Muscle layer of duodenum (tissue), 2 donors: ENCODE data around the gene OR10H2.
"Not testable (repeated sequence)": the region's sequence is repeated elsewhere in the genome, so short reads cannot be mapped to it uniquely, and the experiment has no call there.

Experiments used
- H3K27ac ChIP-seq: one replicate; pipeline ENCODE4 v1.7.0; 2013; ENCODE audit warnings: mild to moderate bottlenecking, low read length
- H3K27me3 ChIP-seq: one replicate; pipeline ENCODE4 v1.7.0; 2013; ENCODE audit warnings: low read depth, mild to moderate bottlenecking, control low read depth, low read length
- H3K36me3 ChIP-seq, 2 donors: one replicate each; pipeline ENCODE4 v1.7.0; 2013; ENCODE audit warnings: low read length in 2 of 2, control low read depth in 1 of 2, mild to moderate bottlenecking in 1 of 2; ENCODE audit not compliant: insufficient read depth in 2 of 2, control insufficient read depth in 1 of 2
- H3K4me1 ChIP-seq, 2 donors: one replicate each; pipeline ENCODE4 v1.7.0; 2013; ENCODE audit warnings: low read length in 2 of 2, mild to moderate bottlenecking in 2 of 2, control low read depth in 1 of 2, moderate library complexity in 1 of 2; ENCODE audit not compliant: insufficient read depth in 2 of 2, control insufficient read depth in 1 of 2
- H3K4me3 ChIP-seq, 2 donors: one replicate each; pipeline ENCODE4 v1.7.0; 2013; ENCODE audit warnings: low read length in 2 of 2, low read depth in 1 of 2, mild to moderate bottlenecking in 1 of 2
- H3K9me3 ChIP-seq, 2 donors: one replicate each; pipeline ENCODE4 v1.7.0; 2013; ENCODE audit warnings: low read length in 2 of 2, control low read depth in 1 of 2, mild to moderate bottlenecking in 1 of 2; ENCODE audit not compliant: control insufficient read depth in 1 of 2
- donor health status: healthy.

The OR10H2 gene

DNA sequence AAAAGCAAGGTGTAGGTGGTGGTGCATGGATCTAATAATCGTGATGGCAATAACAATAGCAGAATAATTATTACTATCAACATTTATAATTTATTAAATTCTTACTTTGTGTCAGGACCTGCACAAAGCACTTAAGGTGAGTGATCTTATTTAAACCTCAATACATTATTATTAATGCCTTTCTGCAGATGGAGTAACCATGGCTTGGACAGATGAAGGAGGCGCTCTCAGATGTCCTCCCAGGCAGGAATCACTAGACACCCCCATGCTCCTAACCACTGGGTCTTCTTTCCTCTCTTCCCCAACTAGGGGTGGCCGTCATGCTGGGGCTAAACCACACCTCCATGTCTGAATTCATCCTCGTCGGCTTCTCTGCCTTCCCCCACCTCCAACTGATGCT lies at the start of gene OR10H2:
Gene OR10H2, plus strand, starts transcription at position 301 of the 400 bp plus-strand sequence. Its CDS starts 20 bp downstream, at position 321.
- H3K4me3 ChIP-seq: no peak within 1 kb of the TSS
- no peaks in the 10 kb centered on the region for H3K9me3 ChIP-seq
- no peaks in the 10 kb centered on the region for H3K36me3 ChIP-seq
- no peak within 1 kb of the TSS for H3K27ac ChIP-seq
- no peaks in the 10 kb centered on the region for H3K27me3 ChIP-seq
- no peaks in the 10 kb centered on the region for H3K4me1 ChIP-seq

GRCh38 chr19:15679089-15679488 lies 48.7 kb upstream of the OR10H2 start:
- no peaks in the 10 kb centered on the region for H3K27me3 ChIP-seq
- no peak overlapping the region for H3K4me3 ChIP-seq
- no peaks in the 10 kb centered on the region for H3K4me1 ChIP-seq
- no peak overlapping the region for H3K27ac ChIP-seq
- H3K36me3 ChIP-seq: no peaks in the 10 kb centered on the region
- H3K9me3 ChIP-seq: no peaks in the 10 kb centered on the region

DNA sequence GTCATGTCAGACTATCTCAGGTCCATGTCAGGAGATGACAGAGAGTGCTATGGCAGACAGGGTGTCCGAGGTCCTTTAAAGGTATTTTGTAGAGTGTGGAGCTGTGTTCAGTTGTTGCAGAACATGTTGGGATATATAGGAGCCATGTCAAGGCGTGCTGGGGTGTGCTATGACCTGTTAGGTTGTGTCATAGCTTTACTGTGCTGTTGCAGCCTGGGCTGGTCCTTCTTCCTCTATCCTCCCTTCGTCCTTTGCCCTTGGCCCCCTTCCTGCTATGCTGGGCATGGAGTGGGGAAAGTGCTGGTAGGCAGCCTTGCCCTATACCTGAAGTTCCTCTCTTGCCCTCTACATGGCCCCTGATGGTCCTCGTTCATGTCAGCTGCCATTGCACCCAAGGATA lies 48.0 kb upstream of the OR10H2 start:
- not testable (repeated sequence) for H3K4me1 ChIP-seq, H3K36me3 ChIP-seq, H3K9me3 ChIP-seq, H3K27me3 ChIP-seq, H3K27ac ChIP-seq, H3K4me3 ChIP-seq

- H3K9me3 ChIP-seq: no peaks in the 10 kb centered on the region
- H3K27ac ChIP-seq: no peak overlapping the region
- H3K4me3 ChIP-seq: no peak overlapping the region
- H3K27me3 ChIP-seq: no peaks in the 10 kb centered on the region
- no peaks in the 10 kb centered on the region for H3K4me1 ChIP-seq
- H3K36me3 ChIP-seq: peaks cover 6 to 10% of the 10 kb centered on the region in 2 donors
Measured at GRCh38 chr19:15680478-15681322, 47.1 kb upstream of the OR10H2 start.

DNA sequence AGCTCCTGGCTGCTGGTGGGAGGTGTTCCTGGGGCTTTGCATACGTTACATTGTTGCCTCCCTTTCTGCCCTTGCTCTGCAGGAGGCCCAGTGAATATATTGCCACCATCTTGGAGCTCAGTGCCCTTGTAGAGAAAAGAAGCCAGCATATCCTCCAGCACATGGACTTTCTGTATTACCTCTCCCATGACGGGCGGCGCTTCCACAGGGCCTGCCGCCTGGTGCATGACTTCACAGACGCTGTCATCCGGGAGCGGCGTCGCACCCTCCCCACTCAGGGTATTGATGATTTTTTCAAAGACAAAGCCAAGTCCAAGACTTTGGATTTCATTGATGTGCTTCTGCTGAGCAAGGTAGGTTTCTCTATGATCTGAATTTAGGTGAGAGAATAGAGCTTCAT lies 44.4 kb upstream of the OR10H2 start:
- Histone ChIP-seq H3K36me3 (peaks cover 6 to 24% of the 10 kb centered on the region in 2 donors), H3K27ac (no peak overlapping the region), H3K4me3 (no peak overlapping the region), H3K9me3 (peaks cover 0 to 8% of the 10 kb centered on the region in 2 donors), H3K27me3 (no peaks in the 10 kb centered on the region), H3K4me1 (no peaks in the 10 kb centered on the region)

DNA sequence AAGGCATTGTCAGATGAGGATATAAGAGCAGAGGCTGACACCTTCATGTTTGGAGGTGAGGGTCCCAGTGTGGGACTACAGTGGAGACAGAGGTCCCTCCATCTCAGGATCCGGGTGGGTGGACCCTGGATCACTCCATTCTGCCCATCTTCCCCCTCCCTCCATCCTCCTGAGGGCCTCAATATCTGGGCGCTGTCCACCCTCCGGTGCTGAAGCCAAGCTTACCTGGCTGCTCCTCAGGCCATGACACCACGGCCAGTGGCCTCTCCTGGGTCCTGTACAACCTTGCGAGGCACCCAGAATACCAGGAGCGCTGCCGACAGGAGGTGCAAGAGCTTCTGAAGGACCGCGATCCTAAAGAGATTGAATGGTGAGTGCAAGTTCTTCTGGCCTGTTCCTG lies 43.0 kb upstream of the OR10H2 start:
- Histone ChIP-seq H3K36me3 (peaks cover 6 to 24% of the 10 kb centered on the region in 2 donors), H3K27ac (no peak overlapping the region), H3K27me3 (no peaks in the 10 kb centered on the region), H3K4me3 (no peak overlapping the region), H3K4me1 (no peaks in the 10 kb centered on the region), H3K9me3 (peaks cover 0 to 13% of the 10 kb centered on the region in 2 donors)

DNA sequence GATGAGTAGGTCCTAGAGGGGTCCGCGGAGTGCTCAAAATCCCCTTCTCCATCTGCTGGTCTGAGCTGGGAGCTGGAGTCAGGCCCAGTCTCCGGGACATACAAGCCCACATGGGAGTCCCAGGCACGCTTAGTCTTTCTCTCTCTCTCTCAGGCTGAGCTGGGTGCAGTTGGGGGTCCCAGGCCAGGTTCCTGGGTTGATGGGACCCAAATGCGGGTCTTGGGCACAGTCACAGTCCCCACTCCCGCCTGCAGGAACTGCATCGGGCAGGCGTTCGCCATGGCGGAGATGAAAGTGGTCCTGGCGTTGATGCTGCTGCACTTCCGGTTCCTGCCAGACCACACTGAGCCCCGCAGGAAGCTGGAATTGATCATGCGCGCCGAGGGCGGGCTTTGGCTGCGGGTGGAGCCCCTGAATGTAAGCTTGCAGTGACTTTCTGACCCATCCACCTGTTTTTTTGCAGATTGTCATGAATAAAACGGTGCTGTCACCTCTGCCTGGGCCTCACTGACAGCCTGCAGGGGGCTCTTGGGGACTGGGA lies 31.1 kb upstream of the OR10H2 start:
- H3K27me3 ChIP-seq: no peaks in the 10 kb centered on the region
- no peaks in the 10 kb centered on the region for H3K9me3 ChIP-seq
- no peaks in the 10 kb centered on the region for H3K4me1 ChIP-seq
- H3K36me3 ChIP-seq: no peaks in the 10 kb centered on the region
- H3K27ac ChIP-seq: no peak overlapping the region
- H3K4me3 ChIP-seq: no peak overlapping the region

GRCh38 chr19:15701757-15702533 lies 25.9 kb upstream of the OR10H2 start:
- no peak overlapping the region for H3K4me3 ChIP-seq
- peaks cover 0 to 13% of the 10 kb centered on the region in 2 donors for H3K4me1 ChIP-seq
- no peaks in the 10 kb centered on the region for H3K27me3 ChIP-seq
- H3K36me3 ChIP-seq: no peaks in the 10 kb centered on the region
- H3K9me3 ChIP-seq: peaks cover 0 to 3% of the 10 kb centered on the region in 2 donors
- H3K27ac ChIP-seq: no peak overlapping the region

- Histone ChIP-seq H3K4me3 (peak overlapping the region in 1 of 2 donors; percentile 22), H3K4me1 (peaks cover 0 to 13% of the 10 kb centered on the region in 2 donors), H3K36me3 (no peaks in the 10 kb centered on the region), H3K27me3 (no peaks in the 10 kb centered on the region), H3K27ac (no peak overlapping the region), H3K9me3 (peaks cover 0 to 3% of the 10 kb centered on the region in 2 donors)
Measured at GRCh38 chr19:15702534-15702930, 25.3 kb upstream of the OR10H2 start.

DNA sequence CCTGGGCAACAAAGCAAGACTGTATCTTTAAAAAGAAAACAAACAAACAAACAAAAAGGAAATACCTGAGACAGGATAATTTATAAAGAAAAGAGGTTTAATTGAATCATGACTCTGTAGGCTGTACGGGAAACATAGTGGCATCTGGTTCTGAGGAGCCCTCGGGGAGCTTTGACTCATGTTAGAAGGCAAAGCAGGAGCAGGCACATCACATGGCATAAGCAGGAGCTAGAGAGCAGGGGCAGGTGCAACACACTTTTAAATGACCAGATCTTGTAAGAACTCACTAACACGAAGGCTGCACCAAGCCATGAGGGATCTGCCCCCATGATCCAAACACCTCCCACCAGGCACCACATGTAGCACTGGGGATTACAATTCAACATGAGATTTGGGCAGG lies 13.2 kb upstream of the OR10H2 start:
- peaks cover 0 to 4% of the 10 kb centered on the region in 2 donors for H3K9me3 ChIP-seq
- H3K27ac ChIP-seq: no peak overlapping the region
- H3K4me3 ChIP-seq: no peak overlapping the region
- H3K36me3 ChIP-seq: no peaks in the 10 kb centered on the region
- no peaks in the 10 kb centered on the region for H3K4me1 ChIP-seq
- no peaks in the 10 kb centered on the region for H3K27me3 ChIP-seq

DNA sequence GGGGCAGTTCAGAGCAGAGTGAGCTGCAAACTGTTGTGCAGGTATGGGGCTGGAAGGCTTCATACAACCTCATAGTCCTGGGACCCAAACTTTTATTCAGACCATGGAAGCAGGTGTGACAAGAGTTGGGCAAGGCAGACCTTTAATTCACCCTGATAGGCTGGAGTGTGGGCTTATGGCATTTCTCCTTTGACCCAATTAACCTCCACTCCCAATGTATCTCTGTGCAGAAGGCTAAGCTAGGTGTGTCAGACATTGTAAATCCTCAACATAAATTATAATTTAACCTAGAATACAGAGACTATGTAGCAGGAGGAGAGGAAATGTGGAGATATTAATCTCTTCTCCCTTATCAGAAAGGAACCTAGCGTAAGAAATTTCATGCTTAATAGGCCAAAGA lies 12.2 kb upstream of the OR10H2 start:
- Histone ChIP-seq H3K4me3 (no peak overlapping the region), H3K36me3 (no peaks in the 10 kb centered on the region), H3K27me3 (no peaks in the 10 kb centered on the region), H3K27ac (no peak overlapping the region), H3K9me3 (peaks cover 0 to 4% of the 10 kb centered on the region in 2 donors), H3K4me1 (no peaks in the 10 kb centered on the region)
